Measurements from ENCODE around the gene MRPL34. TPM values are rescaled to one million over a fixed set of nuclear protein-coding genes. Genes with fewer than 3 reads are reported as not detected.

Gene MRPL34
- total and polyA plus RNA-seq, 9 of the 15 experiments (the other 6 are each of a cell fraction or from before 2014, with no cell fraction given), result 11.5 to 256 (median 72.5) TPM

DNA sequence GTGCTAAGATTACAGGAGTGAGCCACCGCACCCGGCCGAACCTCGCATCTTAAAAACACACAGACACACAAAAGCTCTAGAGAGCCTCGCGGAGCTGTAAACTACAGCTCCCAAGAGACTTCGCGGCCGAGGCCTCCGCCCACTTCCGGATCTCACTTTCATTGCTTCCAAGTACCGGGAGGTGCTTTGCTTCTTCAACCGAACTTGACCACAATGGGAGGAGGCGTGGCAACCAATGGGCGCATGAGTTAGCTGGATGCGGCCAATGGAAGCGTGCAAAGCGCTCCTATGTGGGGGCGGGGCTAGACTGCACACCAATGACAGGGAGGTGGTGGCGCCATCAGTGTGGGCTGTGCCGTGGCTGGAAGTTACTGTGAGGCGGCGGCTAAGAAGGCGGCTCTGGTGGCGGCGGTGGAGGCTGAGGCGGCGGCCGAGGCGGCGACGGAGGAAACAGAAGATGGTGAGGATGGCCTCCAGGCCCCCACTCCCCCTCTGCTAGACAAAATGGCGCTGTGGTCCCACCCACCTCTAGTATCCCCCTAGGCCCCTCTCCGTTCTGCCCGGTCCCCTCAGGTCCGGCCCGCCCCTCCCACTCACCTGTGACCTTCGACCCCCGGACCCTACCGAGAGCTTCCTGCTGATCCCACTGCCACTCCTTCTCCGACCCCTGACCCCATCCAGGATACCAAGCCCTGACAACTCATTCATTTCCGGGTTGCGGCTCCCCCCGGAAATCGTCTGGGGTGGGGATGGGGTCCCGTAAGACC, 3.7 kb downstream of the MRPL34 start, which contains the start of gene DDA1 (continued):
- TF ChIP-seq, protein P1, sequence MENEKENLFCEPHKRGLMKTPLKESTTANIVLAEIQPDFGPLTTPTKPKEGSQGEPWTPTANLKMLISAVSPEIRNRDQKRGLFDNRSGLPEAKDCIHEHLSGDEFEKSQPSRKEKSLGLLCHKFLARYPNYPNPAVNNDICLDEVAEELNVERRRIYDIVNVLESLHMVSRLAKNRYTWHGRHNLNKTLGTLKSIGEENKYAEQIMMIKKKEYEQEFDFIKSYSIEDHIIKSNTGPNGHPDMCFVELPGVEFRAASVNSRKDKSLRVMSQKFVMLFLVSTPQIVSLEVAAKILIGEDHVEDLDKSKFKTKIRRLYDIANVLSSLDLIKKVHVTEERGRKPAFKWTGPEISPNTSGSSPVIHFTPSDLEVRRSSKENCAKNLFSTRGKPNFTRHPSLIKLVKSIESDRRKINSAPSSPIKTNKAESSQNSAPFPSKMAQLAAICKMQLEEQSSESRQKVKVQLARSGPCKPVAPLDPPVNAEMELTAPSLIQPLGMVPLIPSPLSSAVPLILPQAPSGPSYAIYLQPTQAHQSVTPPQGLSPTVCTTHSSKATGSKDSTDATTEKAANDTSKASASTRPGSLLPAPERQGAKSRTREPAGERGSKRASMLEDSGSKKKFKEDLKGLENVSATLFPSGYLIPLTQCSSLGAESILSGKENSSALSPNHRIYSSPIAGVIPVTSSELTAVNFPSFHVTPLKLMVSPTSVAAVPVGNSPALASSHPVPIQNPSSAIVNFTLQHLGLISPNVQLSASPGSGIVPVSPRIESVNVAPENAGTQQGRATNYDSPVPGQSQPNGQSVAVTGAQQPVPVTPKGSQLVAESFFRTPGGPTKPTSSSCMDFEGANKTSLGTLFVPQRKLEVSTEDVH (IDR thresholded peaks at IDR 0.05; ENCODE audit: low read depth, partially characterized antibody), result peak; percentile 58

DNA sequence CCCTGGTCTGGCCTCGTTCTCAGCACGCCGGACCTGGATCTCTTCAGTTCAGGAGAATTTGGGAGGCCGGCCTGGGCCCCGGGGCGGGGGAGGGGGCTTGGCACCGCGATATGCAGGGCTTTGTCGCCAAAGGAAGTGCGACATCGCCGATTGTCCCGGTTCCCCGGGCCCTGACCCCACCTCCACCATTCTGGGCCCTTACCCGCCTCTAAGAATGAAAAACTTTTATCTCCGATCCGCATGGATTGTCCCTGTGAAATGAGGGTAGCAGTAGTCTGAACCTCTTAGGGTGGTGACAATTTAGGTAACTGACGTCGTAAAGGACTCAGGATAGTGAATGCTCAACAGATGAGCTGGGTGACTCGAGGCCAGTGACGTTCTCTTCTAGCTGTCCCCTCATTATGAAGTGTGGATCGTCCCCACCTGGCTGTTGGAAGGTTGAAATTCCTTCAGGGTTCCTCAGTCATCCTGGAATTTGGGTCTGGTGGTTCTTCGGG, 4.3 kb downstream of the MRPL34 start:
- ChIA-PET CTCF (ENCODE audit: low intra/inter-chr PET ratio) (no interaction called here), POLR2A (interaction anchor here (0.7 to 7.7 kb wide), 4 partner anchors 15 to 67 kb away, joined by 3 to 78 read pairs (median 4); partner anchors contain the start of gene ANO8)
- DNase-seq (ENCODE audit: extremely low read depth in 1 of 4, low spot score in 3 of 4) (peak in 1 of 4 experiments; percentile 37), ATAC-seq (no peak), FAIRE-seq (peak; percentile 83)
- H4K20me1 ChIP-seq (replicated peaks; ENCODE audit: control insufficient read depth, insufficient read depth, low read length), result 0 out of 2 replicates have a peak, but pooled peaks cover 5% of the 10 kb centered on the region
- no peaks in the 10 kb centered on the region for H3K9me3 ChIP-seq (replicated peaks; ENCODE audit: control insufficient read depth, insufficient read depth, low read depth, low read length)
- H3K27ac ChIP-seq (ENCODE audit: extremely low read depth, low read depth, low read length), result peak overlapping the region; percentile 76
- H3K9ac ChIP-seq (ENCODE audit: insufficient read depth in 1 of 2, low read depth in 2 of 2, low read length in 2 of 2), result peak overlapping the region; percentile 86 to 95
- intact Hi-C loops (cut with micrococcal nuclease), result loop anchor here (1.0 to 2.0 kb wide), 2 partner anchors 24 to 49 kb away; partner anchors contain the start of gene ANO8
- peaks cover 41% of the 10 kb centered on the region for H3K36me3 ChIP-seq (ENCODE audit: control insufficient read depth, insufficient read depth, low read length)
- 2% methylated on average over 21 of the region's 23 CpGs for WGBS (ENCODE audit: insufficient coverage, low coverage, missing lambda C conversion rate)
- H3K4me3 ChIP-seq, result peak overlapping the region; percentile 94
- H2AFZ ChIP-seq (ENCODE audit: low read depth, low read length), result peak overlapping the region; percentile 67
- in situ Hi-C loops (cut with MboI), result no loop called here
- no TSS peak for BruUV-seq (replicated peaks)
- no peaks in the 10 kb centered on the region for H3K9me1 ChIP-seq (ENCODE audit: control insufficient read depth, insufficient read depth, low read length)
- H3K79me2 ChIP-seq (ENCODE audit: control insufficient read depth, insufficient read depth, low read length), result peaks cover 64% of the 10 kb centered on the region
- peak overlapping the region; percentile 90 for H3K4me2 ChIP-seq (ENCODE audit: insufficient read depth, low read length)
- no peaks in the 10 kb centered on the region for H3K27me3 ChIP-seq (ENCODE audit: control insufficient read depth in 2 of 2, insufficient read depth in 2 of 2, low read length in 2 of 2)
- peaks cover 18 to 61% of the 10 kb centered on the region in 2 experiments; a peak in 4 of 5 replicates for H3K4me1 ChIP-seq (replicated peaks in 1 of 2; ENCODE audit: control insufficient read depth in 2 of 2, insufficient read depth in 2 of 2, low read length in 2 of 2)
- peak; percentile 11; the same call in 1 of the 2 replicates for TF ChIP-seq SIN3B (IDR thresholded peaks at IDR 0.05; ENCODE audit: low read depth)
- no peak for TF ChIP-seq RBM17 (IDR thresholded peaks at IDR 0.05; ENCODE audit: borderline replicate concordance, low read depth, low read length)
- TF ChIP-seq, protein P2, sequence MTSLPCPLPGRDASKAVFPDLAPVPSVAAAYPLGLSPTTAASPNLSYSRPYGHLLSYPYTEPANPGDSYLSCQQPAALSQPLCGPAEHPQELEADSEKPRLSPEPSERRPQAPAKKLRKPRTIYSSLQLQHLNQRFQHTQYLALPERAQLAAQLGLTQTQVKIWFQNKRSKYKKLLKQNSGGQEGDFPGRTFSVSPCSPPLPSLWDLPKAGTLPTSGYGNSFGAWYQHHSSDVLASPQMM (CRISPR knock-in tag; IDR thresholded peaks at IDR 0.05), result no peak
- TF ChIP-seq ZNF232 (CRISPR knock-in tag; IDR thresholded peaks at IDR 0.05), result 0 out of 2 replicates have a peak, but pooled peaks have one; percentile 31
- TF ChIP-seq, protein P3, sequence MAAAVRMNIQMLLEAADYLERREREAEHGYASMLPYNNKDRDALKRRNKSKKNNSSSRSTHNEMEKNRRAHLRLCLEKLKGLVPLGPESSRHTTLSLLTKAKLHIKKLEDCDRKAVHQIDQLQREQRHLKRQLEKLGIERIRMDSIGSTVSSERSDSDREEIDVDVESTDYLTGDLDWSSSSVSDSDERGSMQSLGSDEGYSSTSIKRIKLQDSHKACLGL (CRISPR knock-in tag; IDR thresholded peaks at IDR 0.05; ENCODE audit: borderline replicate concordance, poor library complexity, severe bottlenecking), result no peak
- TF ChIP-seq JUND (IDR thresholded peaks at IDR 0.05; ENCODE audit: borderline replicate concordance, low read depth, low read length), result no peak
- TF ChIP-seq JUND (tag; IDR thresholded peaks at IDR 0.05; ENCODE audit: borderline replicate concordance, low read depth, low read length), result no peak
- no peak for TF ChIP-seq SRSF7 (optimal IDR thresholded peaks at IDR 0.05; ENCODE audit: low read depth, low read length)
- no peak for TF ChIP-seq ZEB2 (IDR thresholded peaks at IDR 0.05)
- TF ChIP-seq, protein P4, sequence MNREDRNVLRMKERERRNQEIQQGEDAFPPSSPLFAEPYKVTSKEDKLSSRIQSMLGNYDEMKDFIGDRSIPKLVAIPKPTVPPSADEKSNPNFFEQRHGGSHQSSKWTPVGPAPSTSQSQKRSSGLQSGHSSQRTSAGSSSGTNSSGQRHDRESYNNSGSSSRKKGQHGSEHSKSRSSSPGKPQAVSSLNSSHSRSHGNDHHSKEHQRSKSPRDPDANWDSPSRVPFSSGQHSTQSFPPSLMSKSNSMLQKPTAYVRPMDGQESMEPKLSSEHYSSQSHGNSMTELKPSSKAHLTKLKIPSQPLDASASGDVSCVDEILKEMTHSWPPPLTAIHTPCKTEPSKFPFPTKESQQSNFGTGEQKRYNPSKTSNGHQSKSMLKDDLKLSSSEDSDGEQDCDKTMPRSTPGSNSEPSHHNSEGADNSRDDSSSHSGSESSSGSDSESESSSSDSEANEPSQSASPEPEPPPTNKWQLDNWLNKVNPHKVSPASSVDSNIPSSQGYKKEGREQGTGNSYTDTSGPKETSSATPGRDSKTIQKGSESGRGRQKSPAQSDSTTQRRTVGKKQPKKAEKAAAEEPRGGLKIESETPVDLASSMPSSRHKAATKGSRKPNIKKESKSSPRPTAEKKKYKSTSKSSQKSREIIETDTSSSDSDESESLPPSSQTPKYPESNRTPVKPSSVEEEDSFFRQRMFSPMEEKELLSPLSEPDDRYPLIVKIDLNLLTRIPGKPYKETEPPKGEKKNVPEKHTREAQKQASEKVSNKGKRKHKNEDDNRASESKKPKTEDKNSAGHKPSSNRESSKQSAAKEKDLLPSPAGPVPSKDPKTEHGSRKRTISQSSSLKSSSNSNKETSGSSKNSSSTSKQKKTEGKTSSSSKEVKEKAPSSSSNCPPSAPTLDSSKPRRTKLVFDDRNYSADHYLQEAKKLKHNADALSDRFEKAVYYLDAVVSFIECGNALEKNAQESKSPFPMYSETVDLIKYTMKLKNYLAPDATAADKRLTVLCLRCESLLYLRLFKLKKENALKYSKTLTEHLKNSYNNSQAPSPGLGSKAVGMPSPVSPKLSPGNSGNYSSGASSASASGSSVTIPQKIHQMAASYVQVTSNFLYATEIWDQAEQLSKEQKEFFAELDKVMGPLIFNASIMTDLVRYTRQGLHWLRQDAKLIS (CRISPR knock-in tag; IDR thresholded peaks at IDR 0.05), result no peak

Data from K562 (cell line).